HG03575 (cell line): ENCODE measurements around the gene GAB2.
A peak's percentile ranks its signal among the peaks of the same experiment; 100 is the strongest.
"Not testable (repeated sequence)": the region's sequence is repeated elsewhere in the genome, so short reads cannot be mapped to it uniquely, and the experiment has no call there.

Source experiments
- ATAC-seq: cut with Tn5 transposase; IDR thresholded peaks from one replicate; pipeline ENCODE4 v1.9.1; 2021; ENCODE audit not compliant: unreplicated experiment, insufficient number of reproducible peaks, low FRiP score; ENCODE audit errors: extremely low read depth

Gene GAB2

GRCh38 chr11:78417175-78417887, at the start of gene GAB2:
Gene GAB2 (minus strand): TSS chr11:78417820. CDS start chr11:78417720, 100 bp downstream.
- ATAC-seq: no peak

- no peak for ATAC-seq
These were observed 49.8 kb upstream of the GAB2 start for GRCh38 chr11:78467370-78467769.

GRCh38 chr11:78465169-78465942, 47.7 kb upstream of the GAB2 start:
- ATAC-seq: peak; percentile 98

- not testable (repeated sequence) for ATAC-seq
These were observed 47.2 kb upstream of the GAB2 start for GRCh38 chr11:78464787-78465168.

- no peak for ATAC-seq
These were observed 42.9 kb upstream of the GAB2 start for GRCh38 chr11:78460471-78460870.

GRCh38 chr11:78459738-78460137, 42.1 kb upstream of the GAB2 start:
- ATAC-seq: no peak

- no peak for ATAC-seq
These were observed 39.8 kb upstream of the GAB2 start for GRCh38 chr11:78457448-78457847.

GRCh38 chr11:78453140-78453935, 35.7 kb upstream of the GAB2 start:
- no peak for ATAC-seq

GRCh38 chr11:78451371-78452150, 33.9 kb upstream of the GAB2 start:
- ATAC-seq: no peak

- no peak for ATAC-seq
These were observed 33.2 kb upstream of the GAB2 start for GRCh38 chr11:78450866-78451265.

GRCh38 chr11:78449866-78450265, 32.2 kb upstream of the GAB2 start:
- ATAC-seq: no peak

GRCh38 chr11:78446210-78446609, 28.6 kb upstream of the GAB2 start:
- ATAC-seq: no peak

GRCh38 chr11:78444726-78445125, 27.1 kb upstream of the GAB2 start:
- ATAC-seq: no peak

- ATAC-seq: no peak
These were observed 24.3 kb upstream of the GAB2 start for GRCh38 chr11:78441956-78442355.

GRCh38 chr11:78438298-78438975, 20.8 kb upstream of the GAB2 start:
- ATAC-seq: peak; percentile 79

GRCh38 chr11:78432956-78433355, 15.3 kb upstream of the GAB2 start:
- ATAC-seq: no peak

GRCh38 chr11:78432058-78432515, 14.5 kb upstream of the GAB2 start:
- ATAC-seq: no peak

GRCh38 chr11:78429660-78430059, 12.0 kb upstream of the GAB2 start:
- no peak for ATAC-seq
